SH-SY5Y (cell line): ENCODE data around the gene SLC39A2.
"Not testable (repeated sequence)": the region's sequence is repeated elsewhere in the genome, so short reads cannot be mapped to it uniquely, and the experiment has no call there.

Source experiments
- GATA2 ChIP-seq: IDR thresholded peaks from 2 replicates; pipeline ENCODE4 v1.6.1; 2011; ENCODE audit warnings: mild to moderate bottlenecking, low read depth, low read length
- GATA3 ChIP-seq: IDR thresholded peaks from 2 replicates; pipeline ENCODE4 v1.6.1; 2011; ENCODE audit warnings: low read depth, mild to moderate bottlenecking, low read length, moderate library complexity

The SLC39A2 gene

GRCh38 chr14:20998674-20999366 lies at the start of gene SLC39A2:
Gene SLC39A2 (plus strand): TSS chr14:20999293. CDS start chr14:20999447, 154 bp downstream.
- TF ChIP-seq GATA3 = no peak
- TF ChIP-seq GATA2 = no peak

GRCh38 chr14:20954736-20955537 lies 44.2 kb upstream of the SLC39A2 start, which contains the start of gene RNASE2:
Gene RNASE2 (plus strand): TSS chr14:20955487. CDS start chr14:20955772, 285 bp downstream.
- TF ChIP-seq GATA2, GATA3: not testable (repeated sequence)

- TF ChIP-seq GATA3 = no peak
- no peak for TF ChIP-seq GATA2
Observed at GRCh38 chr14:20956376-20956976, 42.6 kb upstream of the SLC39A2 start.

- TF ChIP-seq GATA3 (no peak), GATA2 (no peak)
Observed at GRCh38 chr14:20969336-20969735, 29.8 kb upstream of the SLC39A2 start.

- TF ChIP-seq GATA2 = no peak
Observed at GRCh38 chr14:20970647-20970982, 28.5 kb upstream of the SLC39A2 start.

- TF ChIP-seq GATA2 (no peak), GATA3 (no peak)
Observed at GRCh38 chr14:20970983-20971704, 27.9 kb upstream of the SLC39A2 start.

GRCh38 chr14:20971705-20972021 lies 27.4 kb upstream of the SLC39A2 start:
- no peak for TF ChIP-seq GATA2
- no peak for TF ChIP-seq GATA3

- TF ChIP-seq GATA3 (no peak), GATA2 (no peak)
Observed at GRCh38 chr14:20973501-20973900, 25.6 kb upstream of the SLC39A2 start.

- no peak for TF ChIP-seq GATA2
- no peak for TF ChIP-seq GATA3
Observed at GRCh38 chr14:20976291-20976690, 22.8 kb upstream of the SLC39A2 start.

- TF ChIP-seq GATA3 (no peak), GATA2 (no peak)
Observed at GRCh38 chr14:20978687-20979086, 20.4 kb upstream of the SLC39A2 start.

GRCh38 chr14:20980906-20981305 lies 18.2 kb upstream of the SLC39A2 start:
- TF ChIP-seq GATA2 (no peak), GATA3 (no peak)

GRCh38 chr14:20982646-20983369 lies 16.3 kb upstream of the SLC39A2 start:
- TF ChIP-seq GATA3 = no peak
- no peak for TF ChIP-seq GATA2

GRCh38 chr14:20986811-20987210 lies 12.3 kb upstream of the SLC39A2 start:
- TF ChIP-seq GATA3 (no peak), GATA2 (no peak)
